A204.1 (cell line): ENCODE measurements around the gene FUT8.

Experiments used
- FAIRE-seq: peaks from 2 replicates; lab custom pipeline; 2012; peaks lifted over from hg19 to GRCh38; lab: Jason Lieb, UNC

The FUT8 gene

GRCh38 chr14:65495196-65495595 is 82.7 kb downstream of the FUT8 start:
- FAIRE-seq, result no peak

DNA sequence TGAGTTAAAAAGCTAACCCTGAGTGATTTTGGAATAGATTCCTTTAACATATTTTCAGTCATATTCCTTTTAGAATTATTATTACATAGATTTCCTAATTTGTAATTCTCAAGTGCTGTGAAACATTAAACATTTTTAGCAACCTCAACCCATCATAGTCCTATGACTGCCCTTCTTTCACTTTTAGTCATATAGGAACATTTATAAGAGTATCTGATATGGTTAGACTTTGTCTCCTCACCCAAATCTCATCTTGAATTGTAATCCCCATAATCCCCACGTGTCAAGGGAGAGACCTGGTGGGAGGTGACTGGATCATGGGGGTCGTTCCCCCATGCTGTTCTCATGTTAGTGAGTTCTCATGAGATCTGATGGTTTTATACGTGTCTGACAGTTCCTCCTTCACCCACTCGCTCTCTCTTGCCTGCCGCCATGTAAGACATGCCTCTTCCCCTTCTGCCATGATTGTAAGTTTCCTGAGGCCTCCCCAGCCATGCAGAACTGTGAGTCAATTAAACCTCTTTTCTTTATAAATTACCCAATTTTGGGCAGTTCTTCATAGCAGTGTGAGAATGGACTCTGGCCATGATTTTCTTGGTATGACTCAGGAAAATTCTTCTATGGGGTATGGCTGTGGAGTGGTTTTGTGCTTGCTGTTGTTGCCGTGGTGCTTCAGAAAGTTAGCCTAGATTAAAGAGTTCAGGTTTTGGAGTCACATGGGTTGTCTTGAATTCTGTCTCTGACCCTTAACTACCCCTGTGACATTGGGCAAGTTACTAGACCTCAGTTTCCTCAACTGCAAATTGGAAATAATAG is 83.9 kb downstream of the FUT8 start:
- FAIRE-seq, result no peak

- FAIRE-seq, result no peak
These were observed 86.6 kb downstream of the FUT8 start for GRCh38 chr14:65499138-65499537.

DNA sequence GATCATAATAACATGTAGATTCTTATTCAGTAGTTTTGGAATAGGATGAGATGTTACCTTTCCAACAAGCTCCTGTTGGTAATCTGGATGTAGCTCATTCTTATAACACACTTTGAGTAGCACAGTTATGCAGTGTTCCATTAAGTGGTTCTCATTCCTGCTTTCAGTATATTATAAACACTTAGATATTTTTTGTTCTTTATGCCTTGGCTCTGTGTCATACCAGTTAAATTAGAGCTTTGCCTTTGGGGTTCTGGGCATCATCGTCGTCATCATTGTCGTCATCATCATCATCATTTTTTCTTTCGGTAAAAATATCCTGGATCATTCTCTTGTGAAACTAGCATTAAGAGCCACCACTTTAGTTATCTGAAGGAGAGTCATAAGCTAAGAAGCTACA is 87.5 kb downstream of the FUT8 start:
- no peak for FAIRE-seq

GRCh38 chr14:65501328-65501727 is 88.8 kb downstream of the FUT8 start:
- FAIRE-seq, result no peak

DNA sequence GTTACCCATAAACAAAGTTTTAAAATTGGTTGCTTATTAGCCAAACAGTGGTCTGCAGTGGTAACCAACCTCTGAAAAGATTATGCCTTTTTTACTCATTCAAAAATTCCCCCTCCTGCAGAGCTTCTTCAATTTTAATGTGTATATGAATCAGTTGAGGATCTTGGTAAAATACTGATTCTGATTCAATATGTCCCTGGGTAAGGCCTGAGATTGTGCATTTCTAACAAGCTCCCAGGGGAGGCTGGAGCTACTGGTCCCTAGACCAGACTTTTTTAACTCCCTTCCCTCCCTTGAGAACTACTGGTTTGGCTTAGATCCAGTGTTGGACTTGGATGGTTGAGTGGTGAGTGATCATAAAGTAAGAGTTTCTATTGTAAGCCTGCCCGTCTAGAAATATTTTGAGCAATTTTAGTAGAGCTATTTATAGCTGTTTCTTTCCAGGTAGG is 90.2 kb downstream of the FUT8 start:
- FAIRE-seq, result no peak

DNA sequence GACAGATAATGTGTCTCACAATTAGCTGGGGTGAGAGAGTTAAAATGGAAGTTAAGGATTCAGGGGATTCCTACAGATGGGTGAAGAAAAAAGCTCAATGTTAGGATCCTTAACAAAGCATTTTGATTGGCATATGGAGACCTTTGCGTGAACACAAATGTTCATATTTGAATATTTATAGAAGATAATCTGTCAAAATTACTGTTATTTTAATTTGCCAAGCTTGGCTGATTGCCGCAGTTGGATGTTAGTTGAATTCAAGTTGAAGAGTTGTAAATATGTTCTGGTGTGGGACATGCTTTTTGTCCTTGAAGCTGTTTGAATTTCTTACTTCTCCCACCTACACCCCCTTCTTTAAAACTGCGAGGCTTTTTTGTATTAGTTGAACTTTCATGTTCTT is 91.2 kb downstream of the FUT8 start:
- FAIRE-seq, result no peak

DNA sequence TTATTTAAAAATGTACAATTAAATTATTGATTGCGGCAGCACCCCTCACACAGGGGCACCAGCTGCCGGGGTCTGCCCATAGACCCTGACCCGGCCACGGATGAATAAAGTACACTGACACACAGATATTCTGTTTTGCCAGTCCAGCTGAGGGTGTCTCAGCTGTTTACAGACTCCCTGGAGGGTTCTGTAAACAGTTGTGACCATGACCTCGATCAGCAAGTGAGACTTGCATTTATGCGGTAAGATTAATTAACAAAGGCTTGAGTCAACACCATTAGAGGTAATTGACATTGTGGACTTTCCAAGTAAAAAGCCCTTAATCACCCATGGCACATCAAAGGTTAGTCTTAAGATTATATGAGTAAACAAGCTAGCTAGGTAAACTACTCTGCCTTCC is 94.3 kb downstream of the FUT8 start:
- FAIRE-seq, result no peak

- no peak for FAIRE-seq
These were observed 97.3 kb downstream of the FUT8 start for GRCh38 chr14:65509842-65510241.

- FAIRE-seq, result no peak
These were observed 101.1 kb downstream of the FUT8 start for GRCh38 chr14:65513671-65514070.

DNA sequence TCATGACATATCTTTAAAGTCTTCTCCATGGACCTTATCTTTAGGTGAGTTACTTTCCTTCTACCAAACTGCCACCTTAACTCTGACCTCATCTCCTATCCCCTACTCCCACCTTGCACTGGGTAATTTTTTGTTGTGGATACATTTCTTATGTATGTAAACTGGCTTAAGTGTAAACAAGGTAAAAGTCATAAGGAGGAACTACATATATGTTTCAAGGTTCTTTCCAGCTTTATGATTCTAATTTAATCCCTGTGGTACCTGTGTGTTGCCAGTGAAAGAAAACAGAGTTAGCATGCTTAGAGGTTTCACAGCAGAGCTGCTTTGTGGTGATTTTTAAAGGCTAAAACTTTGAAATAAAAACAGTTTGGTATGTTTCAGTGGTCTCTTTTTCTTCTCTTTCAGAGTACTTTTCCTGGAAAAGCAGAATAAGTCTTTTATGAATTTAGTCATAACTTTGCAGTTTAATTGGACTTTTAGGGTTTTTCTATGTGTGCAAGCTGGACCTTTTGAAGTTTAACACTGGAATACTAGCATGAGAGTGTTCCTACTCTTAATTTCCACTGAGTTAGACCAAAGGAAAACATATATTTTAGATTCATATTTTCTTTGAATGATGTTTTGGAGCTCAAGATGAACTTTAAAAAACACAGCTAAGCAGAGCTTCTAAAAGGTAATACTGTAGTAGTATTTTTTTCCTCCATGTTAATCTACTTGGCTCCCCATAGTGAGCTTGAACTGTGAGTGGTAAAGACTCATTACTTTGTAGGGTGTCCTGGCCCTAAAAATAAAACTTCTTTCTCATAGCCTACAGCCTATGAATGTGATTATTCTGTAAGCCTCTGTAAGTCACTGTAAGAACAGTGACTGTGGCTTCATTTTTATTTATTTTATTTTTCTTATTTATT is 105.4 kb downstream of the FUT8 start:
- FAIRE-seq, result no peak

DNA sequence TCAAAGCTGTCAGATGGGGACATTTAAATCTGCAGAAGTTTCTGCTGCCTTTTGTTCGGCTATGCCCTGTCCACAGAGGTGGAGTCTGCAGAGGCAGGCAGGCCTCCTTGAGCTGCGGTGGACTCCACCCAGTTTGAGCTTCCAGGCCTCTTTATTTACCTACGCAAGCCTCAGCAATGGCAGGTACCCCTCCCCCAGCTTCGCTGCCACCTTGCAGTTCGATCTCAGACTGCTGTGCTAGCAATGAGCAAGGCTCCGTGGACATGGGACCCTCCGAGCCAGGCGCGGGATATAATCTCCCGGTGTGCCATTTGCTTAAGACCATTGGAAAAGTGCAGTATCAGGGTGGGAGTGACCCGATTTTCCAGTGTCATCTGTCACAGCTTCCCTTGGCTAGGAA is 115.5 kb downstream of the FUT8 start:
- no peak for FAIRE-seq

GRCh38 chr14:65531148-65531547 is 118.6 kb downstream of the FUT8 start:
- FAIRE-seq, result no peak

- no peak for FAIRE-seq
These were observed 121.3 kb downstream of the FUT8 start for GRCh38 chr14:65533736-65534404.

- no peak for FAIRE-seq
These were observed 124.4 kb downstream of the FUT8 start for GRCh38 chr14:65536781-65537423.

DNA sequence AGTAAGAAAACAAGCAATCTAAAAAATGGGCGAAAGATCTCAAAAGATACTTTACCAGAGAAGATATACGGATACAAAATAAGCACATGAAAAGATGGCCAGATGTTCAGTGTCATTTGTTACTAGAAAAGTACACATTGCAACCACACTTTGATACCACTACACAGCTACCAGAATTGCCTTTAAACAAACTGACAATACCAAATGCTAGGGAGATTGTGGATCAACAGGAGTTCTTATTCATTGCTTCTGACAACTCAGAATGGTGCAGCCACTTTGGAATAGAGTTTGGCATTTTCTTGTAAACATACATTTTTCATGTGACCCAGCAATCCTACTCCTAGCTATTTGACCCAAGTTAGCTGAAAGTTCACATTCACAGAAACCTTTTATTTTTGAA is 136.3 kb downstream of the FUT8 start:
- no peak for FAIRE-seq

DNA sequence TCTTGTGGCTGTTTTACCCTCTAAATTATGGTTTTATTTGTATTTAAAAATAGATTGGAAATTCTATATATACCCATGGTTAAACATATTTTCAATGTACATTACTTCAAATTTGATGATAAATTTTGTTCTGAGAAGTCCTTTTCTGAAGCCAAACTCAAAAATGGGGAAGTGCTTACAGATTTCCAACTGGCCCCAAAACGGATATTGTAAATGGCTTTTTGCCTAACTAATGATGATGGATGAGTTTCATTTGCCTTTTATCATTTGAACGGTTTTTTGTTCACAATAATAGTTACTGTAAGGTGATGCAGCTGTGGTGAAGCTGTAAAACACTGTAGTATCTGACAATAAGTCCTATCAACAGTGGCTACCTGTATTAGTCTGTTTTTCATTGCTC is 136.9 kb downstream of the FUT8 start:
- no peak for FAIRE-seq

DNA sequence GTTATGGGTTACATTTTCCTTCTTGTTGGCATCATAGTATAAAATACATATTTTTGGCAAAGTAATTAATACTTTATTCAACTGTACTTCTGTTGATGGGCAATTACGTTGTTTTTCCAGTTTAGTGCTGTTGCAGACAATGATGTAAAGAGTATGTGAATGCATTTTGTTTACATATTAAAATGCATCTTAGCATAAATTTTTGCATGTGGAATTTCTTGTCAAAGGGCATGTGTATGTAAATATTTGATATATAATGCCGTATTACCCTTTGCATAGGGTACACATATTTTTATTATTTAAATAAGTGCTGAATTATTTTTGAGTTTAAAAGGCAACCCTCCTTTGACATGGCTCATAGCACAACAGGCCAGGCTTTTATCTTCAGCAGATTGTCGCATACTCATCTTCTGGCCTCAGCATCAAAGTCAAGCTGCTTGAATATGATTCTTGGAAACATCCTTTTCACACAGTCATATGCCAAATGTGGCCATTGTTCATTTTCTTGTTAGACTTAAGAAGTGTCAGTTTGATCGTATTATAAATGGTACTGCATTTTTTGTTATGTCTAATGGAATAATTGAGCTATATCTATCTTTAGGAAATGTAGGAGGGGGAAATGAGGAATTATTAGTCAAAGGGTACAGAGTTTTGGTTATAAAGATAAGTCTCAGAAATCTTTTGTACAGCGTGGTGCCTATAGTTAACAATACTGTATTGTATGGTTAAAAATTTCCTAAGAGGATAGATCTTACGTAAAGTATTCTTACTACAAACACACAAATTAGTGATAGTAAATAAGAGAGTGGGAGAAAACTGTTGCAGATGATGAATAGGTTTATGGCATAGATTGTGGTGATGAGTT is 138.5 kb downstream of the FUT8 start:
- FAIRE-seq, result no peak

DNA sequence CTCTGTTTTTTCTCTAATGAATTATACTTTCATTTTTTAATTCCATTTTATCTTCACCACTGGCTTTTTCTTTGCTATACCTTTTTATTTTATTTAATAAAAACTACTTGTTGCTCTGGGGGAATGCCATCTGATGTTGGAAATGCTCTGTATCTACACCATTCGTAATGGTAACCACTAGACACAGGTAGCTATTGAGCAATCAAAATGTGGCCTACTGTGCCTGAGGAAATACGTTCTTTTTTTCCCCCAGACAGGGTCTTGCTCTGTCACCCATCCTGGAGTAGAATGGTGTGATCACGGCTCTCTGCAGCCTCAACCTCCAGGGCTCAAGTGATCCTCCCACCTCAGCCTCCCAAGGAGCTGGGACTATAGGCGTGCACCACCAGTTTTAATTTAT is 140.2 kb downstream of the FUT8 start:
- no peak for FAIRE-seq

- FAIRE-seq, result no peak
These were observed 142.3 kb downstream of the FUT8 start for GRCh38 chr14:65554837-65555236.

- no peak for FAIRE-seq
These were observed 142.8 kb downstream of the FUT8 start for GRCh38 chr14:65555358-65555757.
